ENCODE data around the gene EPB41L5. TPM values are rescaled to one million over a fixed set of nuclear protein-coding genes. Genes with fewer than 3 reads are reported as not detected.

EPB41L5 gene
- total RNA-seq, 4 donors from 2014 or later, result 11.4 to 42.9 (median 14.5) TPM

DNA sequence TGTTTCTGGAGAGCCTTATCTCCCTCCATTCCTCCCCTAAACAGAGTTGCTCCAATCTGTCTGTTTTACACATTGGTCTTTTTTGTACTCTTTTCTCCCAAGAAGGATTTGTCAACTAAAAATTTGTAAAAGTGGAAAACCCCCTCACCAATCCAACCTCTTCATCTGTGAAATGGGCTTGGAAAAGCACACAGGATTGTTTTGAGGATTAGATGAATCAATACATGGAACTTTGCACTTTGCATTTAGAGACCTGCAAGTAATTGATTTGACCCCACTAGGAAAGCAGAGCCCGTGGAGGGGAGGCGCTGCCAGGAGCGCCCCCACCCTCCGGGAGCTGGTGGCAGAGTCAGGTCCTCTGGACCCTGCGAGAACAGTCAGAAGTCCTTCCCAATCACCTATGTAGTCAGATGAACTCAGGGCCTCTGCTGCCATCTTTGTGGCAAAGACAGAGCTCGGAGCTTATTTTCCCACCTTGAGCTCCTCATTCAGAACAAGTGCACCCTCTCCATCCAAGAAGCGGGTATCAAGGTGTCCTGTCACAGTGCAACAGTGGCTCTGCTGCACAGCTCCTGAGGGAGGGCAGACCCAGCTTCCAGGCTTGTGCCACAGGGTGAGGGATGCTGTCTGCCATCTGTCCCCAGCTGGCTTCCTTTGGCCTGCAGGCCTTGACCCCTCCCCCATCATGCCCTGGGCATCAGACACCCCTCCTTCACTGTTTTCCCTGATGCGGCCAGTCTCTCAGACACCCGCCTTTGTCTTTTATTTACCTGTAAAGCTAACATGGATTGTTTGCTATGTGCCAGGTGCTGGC is 212.1 kb downstream of the EPB41L5 start:
- peaks cover 0 to 25% (median 8%) of the 10 kb centered on the region in 4 donors for H3K4me1 ChIP-seq
- no peaks in the 10 kb centered on the region for H3K27me3 ChIP-seq
- no peaks in the 10 kb centered on the region for H3K9me3 ChIP-seq
- WGBS, 2 donors, result 95 to 96% methylated on average over 9 of the region's 9 CpGs
- H3K27ac ChIP-seq, result no peak overlapping the region
- H3K4me3 ChIP-seq, result no peak overlapping the region
- no peak for DNase-seq (ENCODE audit: low spot score in 2 of 2)
- TF ChIP-seq EP300 (IDR thresholded peaks at IDR 0.05) (no peak), CTCF (IDR thresholded peaks at IDR 0.05) (no peak), POLR2A (IDR thresholded peaks at IDR 0.05) (no peak)
- peaks cover 0 to 11% (median 0%) of the 10 kb centered on the region in 3 donors for H3K36me3 ChIP-seq

DNA sequence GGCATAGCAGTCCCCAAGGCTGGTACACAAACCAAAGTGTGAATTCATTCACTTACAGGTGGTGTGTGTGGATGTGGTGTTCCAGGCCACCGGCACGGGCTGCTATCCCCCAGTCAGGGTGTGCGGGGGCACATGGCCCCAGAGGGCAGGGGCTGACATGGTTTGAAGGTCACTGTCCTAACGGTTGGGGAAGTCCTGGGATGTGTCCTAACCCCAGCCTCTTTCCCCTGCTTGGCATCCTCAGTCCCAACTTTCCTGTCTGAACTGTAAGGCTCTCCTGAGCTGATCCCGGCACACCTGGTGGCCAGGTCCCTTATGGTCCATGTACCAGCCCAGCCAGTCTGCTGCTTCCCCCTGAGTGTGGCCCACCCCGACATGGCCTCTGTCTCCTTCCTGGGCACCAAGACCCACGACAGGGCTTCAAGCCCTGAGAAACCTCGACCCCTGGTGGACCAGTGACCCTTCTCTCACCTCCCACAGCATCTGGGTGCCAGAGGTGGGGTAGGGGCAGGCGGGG is 212.7 kb downstream of the EPB41L5 start:
- DNase-seq (ENCODE audit: low spot score in 2 of 2), result no peak
- Histone ChIP-seq H3K27ac (no peak overlapping the region), H3K36me3 (peaks cover 0 to 4% (median 0%) of the 10 kb centered on the region in 3 donors), H3K27me3 (no peaks in the 10 kb centered on the region), H3K4me1 (peaks cover 0 to 25% (median 8%) of the 10 kb centered on the region in 4 donors), H3K9me3 (no peaks in the 10 kb centered on the region), H3K4me3 (no peak overlapping the region)
- TF ChIP-seq EP300 (IDR thresholded peaks at IDR 0.05), result no peak
- TF ChIP-seq CTCF (IDR thresholded peaks at IDR 0.05), result no peak
- TF ChIP-seq POLR2A (IDR thresholded peaks at IDR 0.05), result no peak
- 89 to 90% methylated on average over 9 of the region's 9 CpGs for WGBS, 2 donors

GRCh38 chr2:120226316-120226715 is 213.4 kb downstream of the EPB41L5 start:
- no peak for TF ChIP-seq CTCF (IDR thresholded peaks at IDR 0.05)
- TF ChIP-seq EP300 (IDR thresholded peaks at IDR 0.05), result no peak
- TF ChIP-seq POLR2A (IDR thresholded peaks at IDR 0.05), result no peak
- 83 to 88% methylated on average over 9 of the region's 9 CpGs for WGBS, 2 donors
- DNase-seq (ENCODE audit: low spot score in 2 of 2), result no peak

GRCh38 chr2:120227111-120227991 is 214.5 kb downstream of the EPB41L5 start:
- no peaks in the 10 kb centered on the region for H3K27me3 ChIP-seq
- 63 to 73% methylated on average over 12 to 16 of the region's 16 CpGs for WGBS, 2 donors
- no peaks in the 10 kb centered on the region for H3K9me3 ChIP-seq
- no peak for DNase-seq (ENCODE audit: low spot score in 2 of 2)
- TF ChIP-seq EP300 (IDR thresholded peaks at IDR 0.05) (no peak), CTCF (IDR thresholded peaks at IDR 0.05) (no peak), POLR2A (IDR thresholded peaks at IDR 0.05) (no peak)
- no peak overlapping the region for H3K4me3 ChIP-seq
- H3K36me3 ChIP-seq, result no peaks in the 10 kb centered on the region
- no peak overlapping the region for H3K27ac ChIP-seq
- H3K4me1 ChIP-seq, result peaks cover 0 to 18% (median 10%) of the 10 kb centered on the region in 4 donors

More at GRCh38 chr2:120226316-120226715, 213.4 kb downstream of the EPB41L5 start:
- Histone ChIP-seq H3K27ac (no peak overlapping the region), H3K4me1 (peaks cover 0 to 24% (median 10%) of the 10 kb centered on the region in 4 donors), H3K4me3 (no peak overlapping the region), H3K36me3 (no peaks in the 10 kb centered on the region), H3K9me3 (no peaks in the 10 kb centered on the region), H3K27me3 (no peaks in the 10 kb centered on the region)
